Measurements from ENCODE around the gene TOMM20.

DNA sequence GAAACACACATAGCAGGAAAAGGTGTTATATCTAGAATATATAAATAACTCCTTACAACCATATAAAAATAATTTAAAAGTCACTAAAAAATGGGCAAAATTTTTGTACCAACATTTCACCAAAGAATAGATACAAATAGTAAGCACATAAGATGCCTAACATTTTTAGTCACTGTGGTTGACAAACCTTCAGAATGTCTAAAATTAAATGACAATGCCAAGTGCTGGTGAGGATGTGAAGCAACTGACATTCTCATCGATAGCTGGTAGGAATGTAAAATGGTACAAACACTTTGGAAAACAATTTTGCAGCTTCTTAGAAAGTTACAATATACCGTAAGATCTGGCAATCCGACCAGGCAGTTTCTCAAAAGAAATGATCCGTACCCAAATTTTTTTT lies 14.4 kb upstream of the TOMM20 start:
- TF ChIP-seq, protein P1, sequence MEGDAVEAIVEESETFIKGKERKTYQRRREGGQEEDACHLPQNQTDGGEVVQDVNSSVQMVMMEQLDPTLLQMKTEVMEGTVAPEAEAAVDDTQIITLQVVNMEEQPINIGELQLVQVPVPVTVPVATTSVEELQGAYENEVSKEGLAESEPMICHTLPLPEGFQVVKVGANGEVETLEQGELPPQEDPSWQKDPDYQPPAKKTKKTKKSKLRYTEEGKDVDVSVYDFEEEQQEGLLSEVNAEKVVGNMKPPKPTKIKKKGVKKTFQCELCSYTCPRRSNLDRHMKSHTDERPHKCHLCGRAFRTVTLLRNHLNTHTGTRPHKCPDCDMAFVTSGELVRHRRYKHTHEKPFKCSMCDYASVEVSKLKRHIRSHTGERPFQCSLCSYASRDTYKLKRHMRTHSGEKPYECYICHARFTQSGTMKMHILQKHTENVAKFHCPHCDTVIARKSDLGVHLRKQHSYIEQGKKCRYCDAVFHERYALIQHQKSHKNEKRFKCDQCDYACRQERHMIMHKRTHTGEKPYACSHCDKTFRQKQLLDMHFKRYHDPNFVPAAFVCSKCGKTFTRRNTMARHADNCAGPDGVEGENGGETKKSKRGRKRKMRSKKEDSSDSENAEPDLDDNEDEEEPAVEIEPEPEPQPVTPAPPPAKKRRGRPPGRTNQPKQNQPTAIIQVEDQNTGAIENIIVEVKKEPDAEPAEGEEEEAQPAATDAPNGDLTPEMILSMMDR (conservative IDR thresholded peaks at IDR 0.05; ENCODE audit: low read depth in 2 of 2) = no peak
- no peak for TF ChIP-seq EZH2 (IDR thresholded peaks at IDR 0.05; ENCODE audit: low read depth, unreplicated experiment)
- no peak for TF ChIP-seq POLR2AphosphoS5 (IDR thresholded peaks at IDR 0.05; ENCODE audit: low read depth)
- TF ChIP-seq, protein P2, sequence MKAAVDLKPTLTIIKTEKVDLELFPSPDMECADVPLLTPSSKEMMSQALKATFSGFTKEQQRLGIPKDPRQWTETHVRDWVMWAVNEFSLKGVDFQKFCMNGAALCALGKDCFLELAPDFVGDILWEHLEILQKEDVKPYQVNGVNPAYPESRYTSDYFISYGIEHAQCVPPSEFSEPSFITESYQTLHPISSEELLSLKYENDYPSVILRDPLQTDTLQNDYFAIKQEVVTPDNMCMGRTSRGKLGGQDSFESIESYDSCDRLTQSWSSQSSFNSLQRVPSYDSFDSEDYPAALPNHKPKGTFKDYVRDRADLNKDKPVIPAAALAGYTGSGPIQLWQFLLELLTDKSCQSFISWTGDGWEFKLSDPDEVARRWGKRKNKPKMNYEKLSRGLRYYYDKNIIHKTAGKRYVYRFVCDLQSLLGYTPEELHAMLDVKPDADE (IDR thresholded peaks at IDR 0.05) = no peak
- TF ChIP-seq, protein P3, sequence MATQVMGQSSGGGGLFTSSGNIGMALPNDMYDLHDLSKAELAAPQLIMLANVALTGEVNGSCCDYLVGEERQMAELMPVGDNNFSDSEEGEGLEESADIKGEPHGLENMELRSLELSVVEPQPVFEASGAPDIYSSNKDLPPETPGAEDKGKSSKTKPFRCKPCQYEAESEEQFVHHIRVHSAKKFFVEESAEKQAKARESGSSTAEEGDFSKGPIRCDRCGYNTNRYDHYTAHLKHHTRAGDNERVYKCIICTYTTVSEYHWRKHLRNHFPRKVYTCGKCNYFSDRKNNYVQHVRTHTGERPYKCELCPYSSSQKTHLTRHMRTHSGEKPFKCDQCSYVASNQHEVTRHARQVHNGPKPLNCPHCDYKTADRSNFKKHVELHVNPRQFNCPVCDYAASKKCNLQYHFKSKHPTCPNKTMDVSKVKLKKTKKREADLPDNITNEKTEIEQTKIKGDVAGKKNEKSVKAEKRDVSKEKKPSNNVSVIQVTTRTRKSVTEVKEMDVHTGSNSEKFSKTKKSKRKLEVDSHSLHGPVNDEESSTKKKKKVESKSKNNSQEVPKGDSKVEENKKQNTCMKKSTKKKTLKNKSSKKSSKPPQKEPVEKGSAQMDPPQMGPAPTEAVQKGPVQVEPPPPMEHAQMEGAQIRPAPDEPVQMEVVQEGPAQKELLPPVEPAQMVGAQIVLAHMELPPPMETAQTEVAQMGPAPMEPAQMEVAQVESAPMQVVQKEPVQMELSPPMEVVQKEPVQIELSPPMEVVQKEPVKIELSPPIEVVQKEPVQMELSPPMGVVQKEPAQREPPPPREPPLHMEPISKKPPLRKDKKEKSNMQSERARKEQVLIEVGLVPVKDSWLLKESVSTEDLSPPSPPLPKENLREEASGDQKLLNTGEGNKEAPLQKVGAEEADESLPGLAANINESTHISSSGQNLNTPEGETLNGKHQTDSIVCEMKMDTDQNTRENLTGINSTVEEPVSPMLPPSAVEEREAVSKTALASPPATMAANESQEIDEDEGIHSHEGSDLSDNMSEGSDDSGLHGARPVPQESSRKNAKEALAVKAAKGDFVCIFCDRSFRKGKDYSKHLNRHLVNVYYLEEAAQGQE (IDR thresholded peaks at IDR 0.05; ENCODE audit: unreplicated experiment) = no peak
- TF ChIP-seq EZH2phosphoT487 (IDR thresholded peaks at IDR 0.05; ENCODE audit: unreplicated experiment) = no peak
- TF ChIP-seq STAT1 (IDR thresholded peaks at IDR 0.05; ENCODE audit: unreplicated experiment) = no peak
- no peak for TF ChIP-seq ZNF331 (CRISPR knock-in tag; IDR thresholded peaks at IDR 0.05; ENCODE audit: low read depth)
- TF ChIP-seq NANOG (IDR thresholded peaks at IDR 0.05; ENCODE audit: borderline replicate concordance) = no peak
